ENCODE results near the gene PSMB3. TPM values are rescaled to one million over a fixed set of nuclear protein-coding genes. Genes with fewer than 3 reads are reported as not detected.
"Not testable (repeated sequence)": the region's sequence is repeated elsewhere in the genome, so short reads cannot be mapped to it uniquely, and the experiment has no call there.

PSMB3 gene
- polyA plus RNA-seq, 1 experiment = 234 TPM

- ChIA-PET CTCF (no interaction called here), POLR2A (no interaction called here)
- Histone ChIP-seq H3K9me3 (ENCODE audit: control insufficient read depth, insufficient read depth, low read length) (no peaks in the 10 kb centered on the region; the same call in 1 of the 2 replicates), H3K27me3 (ENCODE audit: control insufficient read depth, insufficient read depth, low read length) (no peaks in the 10 kb centered on the region), H3K4me3 (ENCODE audit: low read depth, low read length) (no peak overlapping the region), H3K27ac (ENCODE audit: low read depth, low read length) (no peak overlapping the region)
- no peak for DNase-seq (ENCODE audit: low read depth, low spot score)
- TF ChIP-seq CTCF (IDR thresholded peaks at IDR 0.05; ENCODE audit: low read depth, low read length) = no peak
Observed at GRCh38 chr17:38720941-38721340, 31.6 kb upstream of the PSMB3 start.

GRCh38 chr17:38721802-38722201 is 30.7 kb upstream of the PSMB3 start:
- Histone ChIP-seq H3K9me3 (ENCODE audit: control insufficient read depth, insufficient read depth, low read length) (no peaks in the 10 kb centered on the region; the same call in 1 of the 2 replicates), H3K27me3 (ENCODE audit: control insufficient read depth, insufficient read depth, low read length) (no peaks in the 10 kb centered on the region), H3K27ac (ENCODE audit: low read depth, low read length) (no peak overlapping the region), H3K4me3 (ENCODE audit: low read depth, low read length) (no peak overlapping the region)
- no peak for DNase-seq (ENCODE audit: low read depth, low spot score)
- POLR2A ChIA-PET = no interaction called here
- CTCF ChIA-PET = interaction anchor here (1.3 kb wide), 1 partner anchor 13 kb away, joined by 7 read pairs; no protein-coding TSS in a partner anchor
- TF ChIP-seq CTCF (IDR thresholded peaks at IDR 0.05; ENCODE audit: low read depth, low read length) = no peak

- H3K4me3 ChIP-seq (ENCODE audit: low read depth, low read length) = no peak overlapping the region
- DNase-seq (ENCODE audit: low read depth, low spot score) = no peak
- no peak for TF ChIP-seq CTCF (IDR thresholded peaks at IDR 0.05; ENCODE audit: low read depth, low read length)
- H3K27me3 ChIP-seq (ENCODE audit: control insufficient read depth, insufficient read depth, low read length) = no peaks in the 10 kb centered on the region
- ChIA-PET CTCF (interaction anchor here (1.4 kb wide), 1 partner anchor 10 kb away, joined by 6 read pairs; no protein-coding TSS in a partner anchor), POLR2A (no interaction called here)
- H3K27ac ChIP-seq (ENCODE audit: low read depth, low read length) = no peak overlapping the region
- H3K9me3 ChIP-seq (ENCODE audit: control insufficient read depth, insufficient read depth, low read length) = no peaks in the 10 kb centered on the region; the same call in 1 of the 2 replicates
Observed at GRCh38 chr17:38724337-38724988, 28.1 kb upstream of the PSMB3 start.

GRCh38 chr17:38725066-38725465 is 27.5 kb upstream of the PSMB3 start:
- ChIA-PET CTCF (interaction anchor here (1.4 kb wide), 1 partner anchor 10 kb away, joined by 6 read pairs; no protein-coding TSS in a partner anchor), POLR2A (no interaction called here)
- Histone ChIP-seq H3K27ac (ENCODE audit: low read depth, low read length) (no peak overlapping the region), H3K9me3 (ENCODE audit: control insufficient read depth, insufficient read depth, low read length) (no peaks in the 10 kb centered on the region; the same call in 1 of the 2 replicates), H3K4me3 (ENCODE audit: low read depth, low read length) (no peak overlapping the region), H3K27me3 (ENCODE audit: control insufficient read depth, insufficient read depth, low read length) (no peaks in the 10 kb centered on the region)
- no peak for DNase-seq (ENCODE audit: low read depth, low spot score)
- no peak for TF ChIP-seq CTCF (IDR thresholded peaks at IDR 0.05; ENCODE audit: low read depth, low read length)

GRCh38 chr17:38726145-38726544 is 26.4 kb upstream of the PSMB3 start:
- H3K9me3 ChIP-seq (ENCODE audit: control insufficient read depth, insufficient read depth, low read length); DNase-seq (ENCODE audit: low read depth, low spot score); POLR2A ChIA-PET: not testable (repeated sequence)

More at GRCh38 chr17:38726145-38726544, 26.4 kb upstream of the PSMB3 start:
- H3K4me3 ChIP-seq (ENCODE audit: low read depth, low read length); CTCF ChIA-PET; H3K27ac ChIP-seq (ENCODE audit: low read depth, low read length); H3K27me3 ChIP-seq (ENCODE audit: control insufficient read depth, insufficient read depth, low read length): not testable (repeated sequence)
